ENCODE measurements around the gene CSE1L.
"Not testable (repeated sequence)": the region's sequence is repeated elsewhere in the genome, so short reads cannot be mapped to it uniquely, and the experiment has no call there.

CSE1L gene

DNA sequence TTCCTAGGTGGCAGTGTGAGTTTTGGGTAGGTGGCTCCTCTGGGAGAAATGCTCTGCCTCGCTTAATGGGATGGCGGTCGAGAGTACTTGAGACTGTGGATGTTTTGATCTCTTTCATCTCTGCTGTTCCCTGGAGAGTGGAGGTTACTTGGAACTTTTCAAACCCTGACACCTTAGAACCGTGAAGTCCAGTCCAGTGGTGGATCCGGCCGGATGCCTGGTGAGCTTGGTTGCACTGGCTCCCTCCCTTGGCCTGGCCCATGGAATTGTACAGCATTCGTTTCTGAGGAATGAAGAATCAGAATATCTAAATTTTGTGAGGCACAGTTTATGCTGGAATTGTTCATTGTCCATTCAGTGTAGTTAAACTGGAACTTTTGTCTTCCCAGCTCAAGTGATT, 51.0 kb downstream of the CSE1L start:
- no peak for DNase-seq (ENCODE audit: low read depth)
- no peak overlapping the region for H3K4me3 ChIP-seq (ENCODE audit: control insufficient read depth, low read depth, low read length)
- TF ChIP-seq, protein P1, sequence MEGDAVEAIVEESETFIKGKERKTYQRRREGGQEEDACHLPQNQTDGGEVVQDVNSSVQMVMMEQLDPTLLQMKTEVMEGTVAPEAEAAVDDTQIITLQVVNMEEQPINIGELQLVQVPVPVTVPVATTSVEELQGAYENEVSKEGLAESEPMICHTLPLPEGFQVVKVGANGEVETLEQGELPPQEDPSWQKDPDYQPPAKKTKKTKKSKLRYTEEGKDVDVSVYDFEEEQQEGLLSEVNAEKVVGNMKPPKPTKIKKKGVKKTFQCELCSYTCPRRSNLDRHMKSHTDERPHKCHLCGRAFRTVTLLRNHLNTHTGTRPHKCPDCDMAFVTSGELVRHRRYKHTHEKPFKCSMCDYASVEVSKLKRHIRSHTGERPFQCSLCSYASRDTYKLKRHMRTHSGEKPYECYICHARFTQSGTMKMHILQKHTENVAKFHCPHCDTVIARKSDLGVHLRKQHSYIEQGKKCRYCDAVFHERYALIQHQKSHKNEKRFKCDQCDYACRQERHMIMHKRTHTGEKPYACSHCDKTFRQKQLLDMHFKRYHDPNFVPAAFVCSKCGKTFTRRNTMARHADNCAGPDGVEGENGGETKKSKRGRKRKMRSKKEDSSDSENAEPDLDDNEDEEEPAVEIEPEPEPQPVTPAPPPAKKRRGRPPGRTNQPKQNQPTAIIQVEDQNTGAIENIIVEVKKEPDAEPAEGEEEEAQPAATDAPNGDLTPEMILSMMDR (IDR thresholded peaks at IDR 0.05; ENCODE audit: control insufficient read depth, insufficient read depth, low read depth, low read length, missing control alignments), result no peak

DNA sequence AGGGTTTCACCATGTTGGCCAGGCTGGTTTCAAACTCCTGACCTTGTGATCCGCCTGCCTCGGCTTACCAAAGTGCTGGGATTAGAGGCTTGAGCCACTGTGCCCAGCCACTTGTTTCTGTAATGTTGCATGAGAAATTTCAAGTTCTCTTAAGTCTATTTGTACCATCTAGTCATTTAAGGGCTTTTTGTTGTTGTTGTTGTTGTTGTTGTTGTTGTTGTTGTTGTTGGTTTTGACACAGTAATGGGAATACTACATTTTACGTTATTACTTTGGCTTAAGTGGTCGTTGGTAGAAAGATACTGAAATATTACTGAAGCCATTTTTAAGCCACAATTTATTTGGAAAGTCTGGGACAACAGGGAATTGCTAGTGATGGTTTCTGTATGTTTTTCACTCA, 52.0 kb downstream of the CSE1L start:
- TF ChIP-seq, protein P1 (IDR thresholded peaks at IDR 0.05; ENCODE audit: control insufficient read depth, insufficient read depth, low read depth, low read length, missing control alignments), result no peak
- H3K4me3 ChIP-seq (ENCODE audit: control insufficient read depth, low read depth, low read length), result no peak overlapping the region
- DNase-seq (ENCODE audit: low read depth), result no peak

DNA sequence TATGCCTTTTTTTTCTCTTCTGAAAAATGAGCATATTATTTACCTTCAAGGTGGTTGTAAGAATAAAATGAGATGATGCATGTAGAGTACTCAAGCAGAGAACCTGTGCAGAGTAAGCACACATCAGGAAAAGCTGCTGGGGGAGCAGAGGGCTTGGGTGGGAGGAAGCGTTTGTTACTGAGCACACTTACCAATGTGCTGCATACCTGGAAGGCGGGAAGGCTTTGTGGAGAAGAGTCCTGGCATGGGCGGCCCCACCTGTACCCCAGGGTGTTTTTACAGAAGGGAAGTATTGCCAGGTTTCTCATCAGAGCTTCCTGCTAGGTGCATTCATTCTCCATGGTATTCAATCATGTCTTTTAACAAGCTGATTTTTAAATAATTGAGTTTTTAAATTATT, 52.9 kb downstream of the CSE1L start:
- no peak for DNase-seq (ENCODE audit: low read depth)
- H3K4me3 ChIP-seq (ENCODE audit: control insufficient read depth, low read depth, low read length), result no peak overlapping the region
- TF ChIP-seq, protein P1 (IDR thresholded peaks at IDR 0.05; ENCODE audit: control insufficient read depth, insufficient read depth, low read depth, low read length, missing control alignments), result no peak

DNA sequence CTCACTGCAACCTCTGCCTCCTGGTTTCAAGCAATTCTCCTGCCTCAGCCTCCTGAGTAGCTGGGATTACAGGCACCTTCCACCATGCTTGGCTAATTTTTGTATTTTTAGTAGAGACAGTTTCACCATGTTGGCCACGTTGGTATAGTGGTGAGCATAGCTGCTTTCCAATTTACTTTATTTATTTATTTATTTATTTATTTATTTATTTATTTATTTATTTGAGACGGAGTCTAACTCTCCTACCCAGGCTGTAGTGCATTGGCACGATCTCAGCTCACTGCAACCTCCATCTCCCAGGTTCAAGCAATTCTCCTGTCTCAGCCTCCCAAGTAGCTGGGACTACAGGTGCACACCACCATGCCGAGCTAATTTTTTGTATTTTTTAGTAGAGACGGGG, 54.2 kb downstream of the CSE1L start:
- not testable (repeated sequence) for DNase-seq (ENCODE audit: low read depth); H3K4me3 ChIP-seq (ENCODE audit: control insufficient read depth, low read depth, low read length)

DNA sequence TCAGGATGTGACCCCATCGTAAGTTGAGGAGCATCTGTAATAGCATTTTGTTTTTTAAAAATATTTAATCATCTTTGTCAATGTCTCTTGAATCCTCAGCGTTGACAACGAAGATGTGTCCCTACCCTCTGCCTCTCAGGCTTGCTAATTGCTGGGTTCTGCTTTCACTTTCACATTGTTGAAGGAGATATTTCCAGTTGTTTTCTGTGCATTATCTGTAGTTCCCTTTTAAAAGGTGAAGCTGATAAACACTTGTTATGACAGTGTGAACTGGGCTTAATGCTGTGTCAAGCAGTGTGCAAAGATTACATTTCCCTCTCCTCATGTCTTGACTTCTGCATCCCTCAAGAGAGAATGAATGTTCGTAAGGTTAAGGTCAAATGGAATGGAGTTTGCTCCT, 54.9 kb downstream of the CSE1L start:
- TF ChIP-seq, protein P1 (IDR thresholded peaks at IDR 0.05; ENCODE audit: control insufficient read depth, insufficient read depth, low read depth, low read length, missing control alignments), result no peak
- H3K4me3 ChIP-seq (ENCODE audit: control insufficient read depth, low read depth, low read length), result no peak overlapping the region
- DNase-seq (ENCODE audit: low read depth), result no peak

DNA sequence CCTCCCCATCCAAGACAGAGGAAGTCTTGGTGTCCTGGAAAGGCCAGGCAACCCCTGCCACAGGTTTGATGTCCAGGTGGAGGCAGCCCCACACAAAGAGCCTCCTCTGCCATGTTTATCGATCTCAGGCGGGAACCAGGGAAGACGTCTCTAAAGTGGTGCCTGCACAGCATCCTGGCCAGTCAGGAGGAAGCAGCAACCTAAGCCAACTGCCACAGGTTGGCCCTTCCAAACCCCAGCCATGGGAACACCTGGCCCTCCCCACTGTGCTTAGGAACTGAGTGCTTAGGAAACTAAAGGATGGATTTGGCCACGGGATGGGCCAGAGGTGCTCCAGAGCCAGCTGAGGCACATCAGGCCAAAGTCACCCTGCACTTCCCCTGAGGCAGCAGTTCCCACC, 56.9 kb downstream of the CSE1L start:
- TF ChIP-seq, protein P1 (IDR thresholded peaks at IDR 0.05; ENCODE audit: control insufficient read depth, insufficient read depth, low read depth, low read length, missing control alignments), result no peak
- no peak overlapping the region for H3K4me3 ChIP-seq (ENCODE audit: control insufficient read depth, low read depth, low read length)
- no peak for DNase-seq (ENCODE audit: low read depth)

DNA sequence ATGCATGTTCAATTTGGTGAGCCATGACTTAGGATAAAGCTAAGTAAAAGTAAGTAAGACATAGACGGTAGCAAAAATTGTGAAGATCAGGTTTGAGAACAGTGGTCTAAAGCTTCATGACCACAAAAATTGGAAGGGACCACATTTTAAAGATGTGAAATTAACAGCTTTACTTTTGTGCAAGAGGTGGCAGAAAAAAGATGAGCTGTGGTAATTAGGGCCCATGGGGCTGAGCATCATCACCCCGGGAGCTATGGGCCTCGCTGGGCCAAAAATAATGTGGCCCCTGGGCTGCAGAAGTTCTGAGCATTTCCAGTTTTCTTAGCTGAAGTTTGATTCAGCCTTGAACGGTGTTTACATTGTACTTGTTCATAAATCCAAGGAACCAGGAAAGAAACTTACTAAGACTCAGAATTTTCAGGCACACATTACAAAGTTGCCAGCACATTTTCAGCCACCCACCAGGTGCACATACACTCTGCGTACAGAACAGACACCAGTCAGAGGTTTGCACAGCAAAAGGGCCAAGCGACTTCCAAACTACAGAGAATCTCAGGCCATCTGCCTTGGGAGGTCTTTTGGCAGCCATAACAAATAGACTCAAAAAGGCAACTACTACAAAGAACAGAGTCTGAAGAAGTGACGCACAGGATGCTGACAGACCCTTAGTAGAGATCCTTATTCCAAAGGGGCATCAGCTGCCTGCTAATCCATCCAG, 57.7 kb downstream of the CSE1L start:
- H3K4me3 ChIP-seq (ENCODE audit: control insufficient read depth, low read depth, low read length), result no peak overlapping the region
- no peak for DNase-seq (ENCODE audit: low read depth)
- TF ChIP-seq, protein P1 (IDR thresholded peaks at IDR 0.05; ENCODE audit: control insufficient read depth, insufficient read depth, low read depth, low read length, missing control alignments), result no peak
